B cell (primary cell): ENCODE results near the gene AUTS2.

ENCODE experiments used
- CTCF ChIP-seq: fragments of 200-600 bp; IDR thresholded peaks from one replicate; pipeline ENCODE4 v1.8.0; 2022; ENCODE audit warnings: antibody characterized with exemption, mild to moderate bottlenecking
- EZH2 ChIP-seq: IDR thresholded peaks from 2 replicates; pipeline ENCODE4 v1.6.1; 2012; ENCODE audit warnings: borderline replicate concordance, low read depth, mild to moderate bottlenecking, moderate library complexity, low read length; ENCODE audit not compliant: insufficient read depth, poor library complexity, severe bottlenecking

- TF ChIP-seq CTCF (no peak), EZH2 (no peak)
Observed at GRCh38 chr7:70098133-70098561, 499.9 kb downstream of the AUTS2 start.
